Type B pancreatic cell (in vitro differentiated cells): ENCODE results near the gene NBEA. TPM values are rescaled to one million over a fixed set of nuclear protein-coding genes. Genes with fewer than 3 reads are reported as not detected.

Source experiments
- DNase-seq: peaks from one replicate; pipeline ENCODE4 v3.0.0; 2021; ENCODE audit warnings: mixed read lengths; ENCODE audit not compliant: unreplicated experiment; ENCODE audit errors: extremely low spot score
- H3K27ac Mint-ChIP-seq: 2 replicates; pipeline ENCODE4 v1.8.0; 2021; ENCODE audit warnings: mild to moderate bottlenecking, mixed read lengths
- H3K27me3 Mint-ChIP-seq: 2 replicates; pipeline ENCODE4 v1.8.0; 2021; ENCODE audit warnings: mixed read lengths
- H3K36me3 Mint-ChIP-seq: 2 replicates; pipeline ENCODE4 v1.8.0; 2021; ENCODE audit warnings: mixed read lengths
- H3K4me1 Mint-ChIP-seq: one replicate; pipeline ENCODE4 v1.8.0; 2021; ENCODE audit warnings: mixed read lengths; ENCODE audit not compliant: unreplicated experiment
- H3K4me3 Mint-ChIP-seq: 2 replicates; pipeline ENCODE4 v1.8.0; 2021; ENCODE audit warnings: mild to moderate bottlenecking, mixed read lengths
- H3K9me3 Mint-ChIP-seq: 2 replicates; pipeline ENCODE4 v1.8.0; 2021; ENCODE audit warnings: mixed read lengths
- total RNA-seq: library from RNA; stranded (reverse); gene quantifications from 2 replicates; pipeline ENCODE4 v1.2.1, GENCODE V29; 2021; ENCODE audit warnings: low replicate concordance
- TF ChIP-seq, protein P1 (sequence below): fragments of 200-600 bp; sonication (generic); conservative IDR thresholded peaks from 2 replicates; pipeline ENCODE4 v1.5.0; 2021; ENCODE audit warnings: antibody characterized with exemption, mild to moderate bottlenecking

The NBEA gene
- total RNA-seq, 1 donor from 2014 or later: 20.8 TPM

DNA sequence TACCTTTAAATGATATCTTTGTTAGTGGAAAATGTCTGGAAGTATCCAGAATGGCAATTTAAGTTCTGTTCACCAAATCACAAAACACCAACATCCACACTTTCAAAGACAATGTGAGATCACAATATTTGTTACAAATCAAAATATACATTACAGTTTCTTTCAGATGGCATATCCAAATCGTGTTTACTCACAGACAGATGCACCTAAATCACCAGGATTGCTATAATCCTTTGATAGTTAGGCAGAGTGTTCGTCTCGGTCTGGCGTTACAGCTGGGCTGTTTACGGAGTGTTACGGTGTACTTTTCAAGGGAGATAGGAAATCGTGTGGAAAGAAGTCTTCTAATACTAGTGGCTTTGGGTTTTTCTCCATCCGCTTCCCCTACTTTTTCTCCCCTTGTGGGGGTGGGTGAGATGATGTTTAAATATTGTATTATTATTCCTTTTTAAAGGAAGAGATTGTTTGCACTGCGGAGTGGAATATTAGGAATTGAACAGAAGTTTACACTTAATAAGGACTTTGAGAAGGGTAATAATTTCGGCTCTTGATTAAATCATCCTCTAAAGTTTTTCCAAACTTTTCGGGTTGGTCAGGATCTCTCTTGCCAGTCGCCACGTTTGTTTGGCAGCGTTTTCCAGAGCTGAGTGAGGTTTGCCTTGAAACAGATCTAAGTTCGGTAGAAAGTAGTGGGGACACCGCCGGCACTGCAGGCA lies 532.6 kb downstream of the NBEA start:
- peaks cover 13% of the 10 kb centered on the region for H3K36me3 Mint-ChIP-seq
- no peak for DNase-seq
- peak overlapping the region; percentile 80 for H3K27ac Mint-ChIP-seq
- TF ChIP-seq, protein P1, sequence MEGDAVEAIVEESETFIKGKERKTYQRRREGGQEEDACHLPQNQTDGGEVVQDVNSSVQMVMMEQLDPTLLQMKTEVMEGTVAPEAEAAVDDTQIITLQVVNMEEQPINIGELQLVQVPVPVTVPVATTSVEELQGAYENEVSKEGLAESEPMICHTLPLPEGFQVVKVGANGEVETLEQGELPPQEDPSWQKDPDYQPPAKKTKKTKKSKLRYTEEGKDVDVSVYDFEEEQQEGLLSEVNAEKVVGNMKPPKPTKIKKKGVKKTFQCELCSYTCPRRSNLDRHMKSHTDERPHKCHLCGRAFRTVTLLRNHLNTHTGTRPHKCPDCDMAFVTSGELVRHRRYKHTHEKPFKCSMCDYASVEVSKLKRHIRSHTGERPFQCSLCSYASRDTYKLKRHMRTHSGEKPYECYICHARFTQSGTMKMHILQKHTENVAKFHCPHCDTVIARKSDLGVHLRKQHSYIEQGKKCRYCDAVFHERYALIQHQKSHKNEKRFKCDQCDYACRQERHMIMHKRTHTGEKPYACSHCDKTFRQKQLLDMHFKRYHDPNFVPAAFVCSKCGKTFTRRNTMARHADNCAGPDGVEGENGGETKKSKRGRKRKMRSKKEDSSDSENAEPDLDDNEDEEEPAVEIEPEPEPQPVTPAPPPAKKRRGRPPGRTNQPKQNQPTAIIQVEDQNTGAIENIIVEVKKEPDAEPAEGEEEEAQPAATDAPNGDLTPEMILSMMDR: no peak
- peaks cover 49% of the 10 kb centered on the region for H3K4me1 Mint-ChIP-seq
- H3K4me3 Mint-ChIP-seq: peak overlapping the region; percentile 96
- H3K9me3 Mint-ChIP-seq: no peaks in the 10 kb centered on the region
- peaks cover 96% of the 10 kb centered on the region for H3K27me3 Mint-ChIP-seq

DNA sequence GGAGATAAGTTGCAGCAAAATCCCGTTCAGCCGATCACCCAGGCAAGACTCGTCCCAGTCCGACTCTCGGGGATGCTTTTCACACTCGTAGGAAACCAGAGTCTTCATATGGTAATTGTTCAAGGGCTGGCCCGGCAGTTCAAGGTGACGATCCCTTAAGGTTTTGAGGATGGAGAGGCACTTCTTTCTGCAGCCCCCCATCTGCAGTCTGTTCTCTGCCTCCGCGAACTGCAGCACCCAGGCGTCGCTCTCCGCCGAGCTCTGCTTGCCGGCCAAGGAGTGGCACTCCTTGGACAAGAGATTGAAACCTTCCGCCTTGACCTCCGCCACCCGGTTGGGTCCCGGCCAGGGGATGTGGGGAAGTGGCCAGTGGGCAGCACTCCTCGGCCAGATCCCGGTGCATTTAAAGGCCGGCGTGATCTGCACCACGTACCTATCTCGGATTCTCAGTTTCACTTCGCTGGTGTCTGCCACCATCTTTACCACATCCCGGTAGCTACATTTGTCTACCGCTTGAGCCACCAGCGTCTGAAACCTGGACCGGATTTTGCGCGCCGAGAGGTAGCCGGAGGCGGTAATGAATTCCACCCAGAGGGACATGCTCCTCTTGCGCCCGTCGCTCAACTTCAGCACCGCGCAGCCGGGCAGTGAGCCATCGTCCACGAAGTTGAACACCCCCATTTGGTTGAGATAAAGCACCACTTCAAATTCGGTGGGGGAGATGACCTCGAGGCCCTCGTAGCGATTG lies 533.3 kb downstream of the NBEA start:
- H3K9me3 Mint-ChIP-seq: no peaks in the 10 kb centered on the region
- TF ChIP-seq, protein P1: no peak
- peaks cover 42% of the 10 kb centered on the region for H3K4me1 Mint-ChIP-seq
- no peak for DNase-seq
- peaks cover 13% of the 10 kb centered on the region for H3K36me3 Mint-ChIP-seq
- peaks cover 96% of the 10 kb centered on the region for H3K27me3 Mint-ChIP-seq
- H3K4me3 Mint-ChIP-seq: peak overlapping the region; percentile 96
- peak overlapping the region; percentile 80 for H3K27ac Mint-ChIP-seq

DNA sequence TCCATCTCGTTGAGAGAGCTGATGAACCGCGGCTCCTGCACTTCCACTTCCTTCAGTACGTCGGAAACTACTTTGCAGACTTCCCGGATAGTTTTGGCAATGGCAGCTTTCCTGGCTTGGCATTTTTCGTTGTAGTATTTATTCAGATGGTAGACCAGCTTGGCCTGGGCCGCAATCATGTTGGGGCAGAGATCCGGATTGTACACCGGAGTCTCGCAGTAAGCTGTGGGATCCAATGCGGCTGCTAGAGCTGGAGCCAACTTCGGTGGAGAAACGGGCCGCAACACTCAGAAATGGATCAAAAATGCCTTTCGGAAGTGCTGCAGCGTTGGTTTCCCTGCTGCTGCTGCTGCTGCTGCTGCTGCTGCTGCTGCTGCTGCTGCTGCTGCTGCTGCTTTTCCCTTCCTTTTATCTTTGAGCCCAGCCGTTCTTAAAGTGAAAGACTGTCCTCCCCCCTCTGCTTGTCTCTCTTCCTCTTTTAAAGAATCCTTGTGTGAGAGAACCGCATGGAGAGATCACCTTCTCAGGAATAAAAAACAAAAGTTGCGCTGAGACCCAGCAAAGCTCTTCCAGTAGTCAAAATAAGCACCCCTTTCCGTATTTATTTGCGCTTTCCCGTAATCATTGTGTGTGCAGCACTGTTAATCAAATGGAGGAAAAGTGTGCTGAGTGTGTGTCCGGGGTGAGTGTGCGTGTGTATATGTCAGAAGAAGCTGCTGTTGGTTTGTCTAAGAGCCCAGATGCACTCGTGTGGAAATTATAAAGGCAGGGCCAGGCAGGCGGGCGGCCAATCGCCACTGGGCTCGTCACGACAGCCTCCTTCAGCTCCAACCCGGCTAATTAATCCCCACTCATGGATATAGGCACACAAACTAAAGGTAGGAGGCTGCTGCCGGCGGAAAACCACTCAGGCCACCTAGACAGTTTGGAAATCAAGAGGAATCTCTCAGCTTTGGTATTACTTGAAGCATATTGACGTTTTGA lies 534.2 kb downstream of the NBEA start, which contains the start of gene MAB21L1:
MAB21L1 (minus strand) TSS at position 730 of the 984 bp plus-strand sequence; CDS start at position 179, 551 bp downstream.
- Mint-ChIP-seq H3K36me3 (peaks cover 13% of the 10 kb centered on the region), H3K4me1 (peaks cover 39% of the 10 kb centered on the region), H3K9me3 (no peaks in the 10 kb centered on the region), H3K4me3 (peak within 1 kb of the TSS; percentile 96), H3K27me3 (peaks cover 96% of the 10 kb centered on the region), H3K27ac (peak within 1 kb of the TSS; percentile 80)
- TF ChIP-seq, protein P1: no peak
- no peak for DNase-seq

DNA sequence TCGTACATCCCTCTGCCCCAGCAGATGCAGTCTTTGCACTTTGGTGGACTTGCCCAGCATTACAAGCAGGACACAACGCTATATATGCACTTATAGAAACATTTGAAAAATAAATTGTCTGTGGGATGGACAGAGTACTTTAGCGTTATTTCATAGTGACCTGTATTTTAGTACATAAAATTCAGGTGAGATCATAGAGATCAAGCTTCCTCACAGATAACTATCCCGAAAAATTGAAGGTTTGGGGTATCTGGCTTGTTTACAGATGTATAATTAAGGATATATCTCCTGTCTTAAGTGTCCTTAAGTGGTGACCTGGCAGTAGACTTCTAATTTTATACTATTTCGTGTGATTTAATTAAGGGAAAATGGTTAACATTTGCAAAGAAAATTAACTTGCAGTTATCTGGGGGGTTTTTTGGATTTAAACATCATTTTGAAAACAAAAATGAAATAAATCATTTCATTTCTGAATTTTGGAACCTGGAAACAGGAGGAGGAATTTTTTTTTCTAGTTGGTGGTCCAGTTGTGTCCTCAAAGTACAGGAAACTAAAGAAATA lies 535.4 kb downstream of the NBEA start:
- peaks cover 13% of the 10 kb centered on the region for H3K36me3 Mint-ChIP-seq
- H3K9me3 Mint-ChIP-seq: no peaks in the 10 kb centered on the region
- peak overlapping the region; percentile 80 for H3K27ac Mint-ChIP-seq
- TF ChIP-seq, protein P1: no peak
- peak overlapping the region; percentile 96 for H3K4me3 Mint-ChIP-seq
- DNase-seq: no peak
- peaks cover 39% of the 10 kb centered on the region for H3K4me1 Mint-ChIP-seq
- H3K27me3 Mint-ChIP-seq: peaks cover 85% of the 10 kb centered on the region
